Esophagus (tissue), 2 donors: ENCODE results near the gene NTRK2. TPM values are rescaled to one million over a fixed set of nuclear protein-coding genes. Genes with fewer than 3 reads are reported as not detected.

Source experiments
- H3K27ac ChIP-seq, 2 donors: one replicate each; pipeline ENCODE4 v1.5.1; 2013; ENCODE audit warnings: low read depth in 2 of 2, mild to moderate bottlenecking in 2 of 2, inconsistent platforms in 1 of 2, low read length in 1 of 2, moderate library complexity in 1 of 2
- H3K27me3 ChIP-seq, 2 donors: one replicate each; pipeline ENCODE4 v1.6.1; 2013; ENCODE audit warnings: low read length in 2 of 2, control low read depth in 1 of 2, mild to moderate bottlenecking in 1 of 2; ENCODE audit not compliant: insufficient read depth in 2 of 2, control insufficient read depth in 1 of 2
- H3K36me3 ChIP-seq, 2 donors: one replicate each; pipeline ENCODE4 v1.6.1; 2013; ENCODE audit warnings: low read length in 1 of 2; ENCODE audit not compliant: control insufficient read depth in 2 of 2, insufficient read depth in 2 of 2
- H3K4me1 ChIP-seq, 2 donors: one replicate each; pipeline ENCODE4 v1.6.1; 2013; ENCODE audit warnings: low read length in 1 of 2; ENCODE audit not compliant: control insufficient read depth in 2 of 2, insufficient read depth in 2 of 2
- H3K4me3 ChIP-seq, 2 donors: one replicate each; pipeline ENCODE4 v1.5.1; 2013; ENCODE audit warnings: low read length in 2 of 2, mild to moderate bottlenecking in 2 of 2, low read depth in 1 of 2, moderate library complexity in 1 of 2
- H3K9me3 ChIP-seq, 2 donors: one replicate each; pipeline ENCODE4 v1.6.1; 2013; ENCODE audit warnings: mild to moderate bottlenecking in 2 of 2, low read depth in 1 of 2, low read length in 1 of 2, moderate library complexity in 1 of 2; ENCODE audit not compliant: control insufficient read depth in 2 of 2, insufficient read depth in 1 of 2
- WGBS, 2 donors: extraction: QIAGEN DNeasy Blood & Tissue Kit; methylation state at CpG; one replicate each; pipeline ENCODE4 v1.1.7; 2013; 5-methylcytosine and 5-hydroxymethylcytosine counted together
- polyA plus RNA-seq, 2 donors: library from polyadenylated mRNA; stranded (reverse); fragments of 200-250 nt; gene quantifications; one replicate each; pipeline ENCODE4 v1.2.3, GENCODE V29; 2013
- donor health status: healthy with polysubstance abuse.
- donor health status: Bipolar disorder and iron deficiency.

NTRK2 gene
- polyA plus RNA-seq, 2 donors: 1.2 to 3.6 TPM

GRCh38 chr9:84975926-84976325 lies 306.4 kb downstream of the NTRK2 start:
- H3K9me3 ChIP-seq: no peaks in the 10 kb centered on the region
- no peaks in the 10 kb centered on the region for H3K4me1 ChIP-seq
- no peak overlapping the region for H3K27ac ChIP-seq
- H3K4me3 ChIP-seq: no peak overlapping the region
- H3K27me3 ChIP-seq: no peaks in the 10 kb centered on the region
- 45 to 71% methylated on average over 2 of the region's 2 CpGs for WGBS, 2 donors
- H3K36me3 ChIP-seq: no peaks in the 10 kb centered on the region

- no peaks in the 10 kb centered on the region for H3K36me3 ChIP-seq
- no peak overlapping the region for H3K4me3 ChIP-seq
- no peaks in the 10 kb centered on the region for H3K9me3 ChIP-seq
- H3K27ac ChIP-seq: no peak overlapping the region
- no peaks in the 10 kb centered on the region for H3K27me3 ChIP-seq
- 78 to 83% methylated on average over 1 of the region's 1 CpG for WGBS, 2 donors
- H3K4me1 ChIP-seq: no peaks in the 10 kb centered on the region
Measured at GRCh38 chr9:84978661-84979060, 309.1 kb downstream of the NTRK2 start.

GRCh38 chr9:84983749-84984148 lies 314.2 kb downstream of the NTRK2 start:
- no peaks in the 10 kb centered on the region for H3K4me1 ChIP-seq
- no peaks in the 10 kb centered on the region for H3K9me3 ChIP-seq
- no peak overlapping the region for H3K27ac ChIP-seq
- no peaks in the 10 kb centered on the region for H3K36me3 ChIP-seq
- H3K4me3 ChIP-seq: no peak overlapping the region
- no peaks in the 10 kb centered on the region for H3K27me3 ChIP-seq
- 94 to 95% methylated on average over 3 of the region's 3 CpGs for WGBS, 2 donors

GRCh38 chr9:84988621-84989020 lies 319.1 kb downstream of the NTRK2 start:
- Histone ChIP-seq H3K27ac (no peak overlapping the region), H3K36me3 (no peaks in the 10 kb centered on the region)
- 84 to 85% methylated on average over 2 of the region's 2 CpGs for WGBS, 2 donors

GRCh38 chr9:84990416-84990815 lies 320.9 kb downstream of the NTRK2 start:
- no peak overlapping the region for H3K4me3 ChIP-seq
- no peaks in the 10 kb centered on the region for H3K9me3 ChIP-seq
- peak overlapping the region in 1 of 2 donors; percentile 44 for H3K27ac ChIP-seq
- H3K4me1 ChIP-seq: no peaks in the 10 kb centered on the region
- 38 to 49% methylated on average over 6 of the region's 6 CpGs for WGBS, 2 donors
- H3K36me3 ChIP-seq: no peaks in the 10 kb centered on the region
- H3K27me3 ChIP-seq: no peaks in the 10 kb centered on the region

More at GRCh38 chr9:84988621-84989020, 319.1 kb downstream of the NTRK2 start:
- no peaks in the 10 kb centered on the region for H3K27me3 ChIP-seq
- H3K9me3 ChIP-seq: no peaks in the 10 kb centered on the region
- no peaks in the 10 kb centered on the region for H3K4me1 ChIP-seq
- H3K4me3 ChIP-seq: no peak overlapping the region

- no peak overlapping the region for H3K4me3 ChIP-seq
- H3K36me3 ChIP-seq: no peaks in the 10 kb centered on the region
- no peaks in the 10 kb centered on the region for H3K9me3 ChIP-seq
- H3K4me1 ChIP-seq: no peaks in the 10 kb centered on the region
- WGBS, 2 donors: 73 to 79% methylated on average over 13 of the region's 13 CpGs
- peak overlapping the region in 1 of 2 donors; percentile 44 for H3K27ac ChIP-seq
- H3K27me3 ChIP-seq: no peaks in the 10 kb centered on the region
Measured at GRCh38 chr9:84990850-84991513, 321.5 kb downstream of the NTRK2 start.

- H3K4me3 ChIP-seq: no peak overlapping the region
- 78 to 81% methylated on average over 7 of the region's 7 CpGs for WGBS, 2 donors
- H3K9me3 ChIP-seq: no peaks in the 10 kb centered on the region
- H3K27ac ChIP-seq: no peak overlapping the region
- no peaks in the 10 kb centered on the region for H3K27me3 ChIP-seq
- no peaks in the 10 kb centered on the region for H3K36me3 ChIP-seq
- peaks cover 0 to 2% of the 10 kb centered on the region in 2 donors for H3K4me1 ChIP-seq
Measured at GRCh38 chr9:84991514-84991870, 322.0 kb downstream of the NTRK2 start.

GRCh38 chr9:84992381-84992780 lies 322.9 kb downstream of the NTRK2 start:
- WGBS, 2 donors: 61 to 79% methylated on average over 3 of the region's 3 CpGs
- Histone ChIP-seq H3K9me3 (no peaks in the 10 kb centered on the region), H3K27ac (no peak overlapping the region)

GRCh38 chr9:84993105-84993504 lies 323.6 kb downstream of the NTRK2 start:
- H3K36me3 ChIP-seq: no peaks in the 10 kb centered on the region
- WGBS, 2 donors: 53 to 59% methylated on average over 1 of the region's 1 CpG

More at GRCh38 chr9:84992381-84992780, 322.9 kb downstream of the NTRK2 start:
- no peaks in the 10 kb centered on the region for H3K27me3 ChIP-seq
- H3K4me3 ChIP-seq: no peak overlapping the region
- no peaks in the 10 kb centered on the region for H3K36me3 ChIP-seq
- peaks cover 0 to 2% of the 10 kb centered on the region in 2 donors for H3K4me1 ChIP-seq

GRCh38 chr9:84996029-84996428 lies 326.5 kb downstream of the NTRK2 start:
- Histone ChIP-seq H3K36me3 (no peaks in the 10 kb centered on the region), H3K4me1 (peaks cover 0 to 2% of the 10 kb centered on the region in 2 donors), H3K27me3 (no peaks in the 10 kb centered on the region), H3K27ac (no peak overlapping the region), H3K9me3 (no peaks in the 10 kb centered on the region), H3K4me3 (no peak overlapping the region)
- 31 to 34% methylated on average over 4 of the region's 4 CpGs for WGBS, 2 donors

More at GRCh38 chr9:84993105-84993504, 323.6 kb downstream of the NTRK2 start:
- H3K27ac ChIP-seq: no peak overlapping the region
- H3K9me3 ChIP-seq: no peaks in the 10 kb centered on the region
- H3K27me3 ChIP-seq: no peaks in the 10 kb centered on the region
- H3K4me3 ChIP-seq: no peak overlapping the region
- peaks cover 0 to 2% of the 10 kb centered on the region in 2 donors for H3K4me1 ChIP-seq
